Transverse colon (tissue), 4 donors: ENCODE measurements around the gene KRTAP9-2.
"Not testable (repeated sequence)": the region's sequence is repeated elsewhere in the genome, so short reads cannot be mapped to it uniquely, and the experiment has no call there.

Source experiments
- CTCF ChIP-seq, 5 experiments: fragments of 200-600 bp in 3 of 5; fragments of 450-650 bp in 2 of 5; sonication (generic) in 3 of 5; IDR thresholded peaks; 1 replicate in 2 of 5; 2 replicates in 3 of 5; pipeline ENCODE4 v1.5.1; 2016 to 2017; ENCODE audit warnings: antibody characterized with exemption in 5 of 5, inconsistent platforms in 3 of 5, mild to moderate bottlenecking in 2 of 5, moderate library complexity in 1 of 5
- EP300 ChIP-seq: sonication (generic); formaldehyde crosslinking; IDR thresholded peaks from one replicate; pipeline ENCODE4 v1.6.1; 2017; ENCODE audit warnings: antibody characterized with exemption, low read depth
- POLR2A ChIP-seq: fragments of 450-650 bp; IDR thresholded peaks from one replicate; pipeline ENCODE4 v1.6.1; 2016; ENCODE audit warnings: antibody characterized with exemption, mild to moderate bottlenecking, moderate library complexity
- POLR2AphosphoS5 ChIP-seq, 3 donors: sonication (generic); formaldehyde crosslinking; IDR thresholded peaks; one replicate each; pipeline ENCODE4 v1.6.1; 2016; ENCODE audit warnings: antibody characterized with exemption in 3 of 3

- not testable (repeated sequence) for TF ChIP-seq CTCF (IDR thresholded peaks at IDR 0.05); POLR2AphosphoS5 (IDR thresholded peaks at IDR 0.05); EP300; POLR2A
Measured at GRCh38 chr17:41232399-41233105, 6.1 kb downstream of the KRTAP9-2 start, which contains the start of gene KRTAP9-3.
